NCI-H1436 treated with DMSO at 0.1 percent for 48 hours (cell line): ENCODE data around the gene CHST12.

ENCODE experiments used
- DNase-seq: peaks from one replicate; lab custom pipeline; 2025; lab: John Stamatoyannopoulos, UW

CHST12 gene

GRCh38 chr7:2481195-2481594 lies 77.8 kb downstream of the CHST12 start:
- no peak for DNase-seq

- no peak for DNase-seq
Measured at GRCh38 chr7:2482725-2483451, 79.5 kb downstream of the CHST12 start.

- DNase-seq = no peak
Measured at GRCh38 chr7:2483494-2483893, 80.1 kb downstream of the CHST12 start.

- no peak for DNase-seq
Measured at GRCh38 chr7:2484868-2485267, 81.5 kb downstream of the CHST12 start.

GRCh38 chr7:2487586-2488271 lies 84.3 kb downstream of the CHST12 start:
- no peak for DNase-seq

- DNase-seq = no peak
Measured at GRCh38 chr7:2488272-2488645, 84.8 kb downstream of the CHST12 start.

GRCh38 chr7:2488681-2489080 lies 85.3 kb downstream of the CHST12 start:
- no peak for DNase-seq

GRCh38 chr7:2490181-2490651 lies 86.8 kb downstream of the CHST12 start:
- no peak for DNase-seq

- no peak for DNase-seq
Measured at GRCh38 chr7:2492038-2492437, 88.6 kb downstream of the CHST12 start.

GRCh38 chr7:2493205-2494164 lies 90.1 kb downstream of the CHST12 start:
- no peak for DNase-seq

- no peak for DNase-seq
Measured at GRCh38 chr7:2494191-2495130, 91.0 kb downstream of the CHST12 start.

- no peak for DNase-seq
Measured at GRCh38 chr7:2495418-2496299, 92.2 kb downstream of the CHST12 start.

GRCh38 chr7:2496375-2496774 lies 93.0 kb downstream of the CHST12 start:
- no peak for DNase-seq

GRCh38 chr7:2497065-2497464 lies 93.7 kb downstream of the CHST12 start:
- DNase-seq = no peak

- no peak for DNase-seq
Measured at GRCh38 chr7:2497500-2498336, 94.3 kb downstream of the CHST12 start.
